ENCODE results near the gene HOXB8.
A peak's percentile ranks its signal among the peaks of the same experiment; 100 is the strongest.

HOXB8 gene

DNA sequence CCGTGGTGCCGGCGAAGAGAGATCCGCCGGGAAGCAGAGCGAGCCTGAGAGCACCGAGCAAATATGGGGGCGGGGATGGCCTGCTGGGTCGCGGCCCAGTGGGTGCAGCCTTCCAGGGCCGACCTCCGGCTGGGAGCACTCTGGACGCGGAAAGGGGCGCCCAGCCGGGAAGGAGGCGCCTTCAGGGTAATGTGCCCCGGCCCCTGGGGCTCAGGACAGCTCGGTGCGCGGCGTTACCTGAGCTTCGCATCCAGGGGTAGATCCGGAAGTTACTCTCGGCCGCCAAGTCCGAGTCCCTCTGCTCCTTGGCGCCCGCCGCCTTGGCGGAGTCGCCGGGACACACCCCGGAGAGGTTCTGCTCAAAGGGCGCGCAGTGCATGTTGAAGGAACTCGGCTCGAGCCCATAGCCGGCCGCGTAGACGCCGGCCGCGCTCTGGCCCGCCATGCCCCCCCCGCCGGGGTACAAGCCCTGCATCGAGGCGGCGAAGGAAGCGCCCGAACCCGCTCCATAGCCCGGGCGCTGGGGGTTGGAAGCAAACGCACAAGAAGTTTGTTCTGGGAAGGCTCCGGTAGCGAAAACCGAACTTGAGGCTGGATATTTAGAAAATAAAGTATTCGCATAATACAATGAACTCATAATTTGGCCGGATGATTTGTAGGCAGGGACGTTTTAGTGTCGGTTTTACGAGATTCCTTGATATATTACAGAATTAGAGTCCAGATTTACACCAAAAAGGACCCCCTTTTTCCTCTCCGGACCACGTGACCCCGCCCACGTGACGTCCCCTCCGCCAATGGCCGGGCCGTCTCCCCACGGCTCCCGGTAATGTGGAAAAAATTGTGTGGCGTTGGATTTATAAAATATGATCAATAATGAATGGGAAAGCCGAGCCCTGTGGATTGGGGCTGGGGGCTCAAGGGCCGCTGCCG is 4.5 kb downstream of the HOXB8 start, which contains the start of gene HOXB7:
TSS of gene HOXB7 (minus strand) at position 736 of the 930 bp plus-strand sequence. CDS start at position 637, 99 bp downstream.
- DNase-seq, result peak; percentile 46 to 57

DNA sequence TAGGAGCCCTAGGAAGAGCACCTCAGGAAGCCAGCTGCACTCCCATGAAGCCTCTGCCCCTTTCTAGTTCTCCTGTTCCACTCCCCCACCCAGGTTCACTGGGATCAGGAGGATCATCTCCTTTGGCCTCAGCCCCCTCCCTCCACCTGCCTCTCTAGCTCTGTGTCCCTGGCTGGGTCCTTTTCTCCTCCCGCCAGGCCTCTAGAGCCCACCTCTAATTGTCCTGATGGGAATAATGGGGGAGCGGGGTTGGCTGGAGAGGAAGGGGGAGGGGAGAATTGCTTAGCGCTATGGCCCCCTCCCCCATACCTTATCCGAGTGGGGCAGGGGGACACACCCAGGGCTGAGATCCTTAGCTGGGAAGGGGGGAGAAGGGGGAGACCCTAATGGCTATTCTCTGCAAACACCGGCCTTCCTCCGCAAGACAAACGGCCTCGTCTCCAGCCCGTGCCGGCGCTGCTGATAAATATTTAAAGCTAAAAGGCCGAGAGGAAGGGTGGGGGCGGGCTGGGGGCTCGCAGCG is 5.3 kb downstream of the HOXB8 start:
- no peak for DNase-seq

DNA sequence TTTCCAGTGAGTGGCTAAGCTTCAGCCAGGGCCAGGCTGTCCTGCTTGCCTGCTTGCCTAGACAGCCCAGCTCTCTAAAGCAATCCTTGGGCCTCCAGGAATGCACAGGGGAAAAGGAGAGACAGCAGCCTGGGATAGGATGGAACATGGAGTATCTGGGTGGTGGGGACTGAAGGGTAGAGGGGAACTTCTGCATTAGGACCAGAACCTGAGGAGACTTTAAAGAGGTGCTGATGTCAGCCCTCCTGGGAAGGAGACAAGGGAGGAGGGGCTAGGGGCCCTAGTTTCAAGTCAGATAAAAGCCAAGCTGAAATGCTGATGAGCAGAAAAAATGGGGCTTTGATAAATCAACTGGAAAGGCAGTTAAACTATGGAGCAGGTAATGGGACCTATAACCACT is 6.1 kb downstream of the HOXB8 start:
- no peak for DNase-seq

DNA sequence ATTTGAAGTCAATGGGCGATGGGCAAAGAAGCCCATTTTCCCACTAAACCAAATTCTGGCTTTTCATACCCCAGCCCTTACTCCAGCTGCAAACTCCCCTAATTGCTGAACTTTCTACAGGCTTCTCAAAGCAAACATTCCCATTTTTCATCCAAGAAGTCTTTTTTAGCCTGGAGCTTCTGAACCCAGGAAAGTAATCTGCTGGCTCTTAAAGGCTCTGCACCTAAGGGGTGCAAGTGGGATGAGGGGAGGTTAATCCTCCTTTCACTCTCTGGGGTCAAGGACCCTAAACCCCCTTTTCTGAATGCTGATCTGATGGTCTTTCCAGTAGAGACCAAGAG is 6.6 kb downstream of the HOXB8 start:
- DNase-seq, result no peak

DNA sequence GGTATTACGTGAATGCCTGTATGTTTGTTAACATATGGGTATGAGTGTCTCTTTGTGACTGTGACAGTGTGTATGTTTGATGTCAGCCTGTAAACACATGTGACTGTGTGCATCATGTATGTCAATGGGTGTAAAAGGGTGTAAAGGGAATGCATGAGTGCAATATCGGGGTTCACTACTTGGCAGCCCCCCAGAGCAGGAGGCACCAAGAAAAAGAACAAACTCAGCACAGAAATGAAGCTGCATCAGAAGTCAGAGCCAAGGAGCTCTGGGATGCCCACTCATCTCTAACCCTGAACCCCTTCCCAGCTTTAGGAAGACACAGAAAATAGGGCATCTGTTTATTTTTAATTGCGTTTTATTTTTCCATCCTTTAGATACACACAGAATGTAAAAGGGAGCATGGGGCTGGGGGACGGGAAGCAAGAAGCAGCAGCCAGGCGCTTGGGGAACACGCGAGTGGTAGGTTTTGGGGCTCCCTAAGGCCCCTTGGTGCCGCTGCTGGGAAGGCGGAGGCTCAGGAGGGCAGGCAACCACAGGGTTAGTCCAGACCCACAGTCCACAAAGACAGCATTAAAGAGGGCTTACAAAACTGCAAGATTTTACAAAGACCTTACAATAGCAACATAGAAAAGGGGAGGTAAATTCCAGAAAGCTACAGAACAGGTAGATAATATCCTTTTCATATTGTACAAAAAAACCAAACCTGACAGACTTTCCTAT is 8.0 kb downstream of the HOXB8 start:
- DNase-seq, result no peak

DNA sequence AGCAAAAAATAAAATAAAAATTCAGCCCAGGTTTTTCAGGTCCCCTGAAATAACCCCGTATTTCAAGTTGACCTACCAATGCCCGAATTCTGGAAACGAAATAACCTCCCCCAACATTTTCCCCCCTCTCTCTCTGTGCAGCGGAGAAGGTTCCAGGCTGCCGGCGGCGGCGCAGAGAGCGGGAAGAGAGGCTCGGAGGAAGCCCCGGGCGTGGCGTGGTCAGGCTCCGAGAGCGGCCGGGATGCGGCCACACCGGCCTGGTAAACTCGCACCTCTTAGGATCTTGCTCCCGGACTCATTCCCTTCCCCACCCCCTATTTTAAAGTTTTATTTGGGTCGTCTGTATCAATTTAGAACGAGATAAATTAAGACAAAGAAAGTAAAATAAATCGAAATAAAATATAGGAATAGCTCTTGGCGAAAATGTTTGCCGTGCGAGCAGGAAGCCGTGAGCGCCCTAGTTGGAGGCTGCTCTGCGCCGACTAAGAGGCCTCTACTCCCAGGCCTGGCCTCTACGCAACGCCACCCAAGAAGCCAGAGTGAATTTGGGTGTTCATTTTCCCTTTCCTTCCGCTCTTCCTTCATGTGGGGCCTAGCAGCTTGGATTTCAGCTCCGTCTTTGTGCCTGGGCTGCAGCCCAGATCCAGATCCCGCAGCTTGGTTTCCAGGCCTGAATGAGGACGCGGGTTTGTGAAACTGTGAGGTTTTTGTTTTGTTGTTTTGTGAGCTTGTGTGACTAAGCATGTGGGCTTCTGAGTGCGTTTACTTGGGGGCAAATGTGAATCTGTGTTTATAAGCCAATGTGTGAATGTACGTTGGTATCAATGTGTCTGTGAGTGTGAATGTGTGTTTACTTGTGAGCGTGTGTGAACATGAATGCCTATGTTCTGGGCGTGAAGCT is 8.9 kb downstream of the HOXB8 start:
- DNase-seq, result no peak

DNA sequence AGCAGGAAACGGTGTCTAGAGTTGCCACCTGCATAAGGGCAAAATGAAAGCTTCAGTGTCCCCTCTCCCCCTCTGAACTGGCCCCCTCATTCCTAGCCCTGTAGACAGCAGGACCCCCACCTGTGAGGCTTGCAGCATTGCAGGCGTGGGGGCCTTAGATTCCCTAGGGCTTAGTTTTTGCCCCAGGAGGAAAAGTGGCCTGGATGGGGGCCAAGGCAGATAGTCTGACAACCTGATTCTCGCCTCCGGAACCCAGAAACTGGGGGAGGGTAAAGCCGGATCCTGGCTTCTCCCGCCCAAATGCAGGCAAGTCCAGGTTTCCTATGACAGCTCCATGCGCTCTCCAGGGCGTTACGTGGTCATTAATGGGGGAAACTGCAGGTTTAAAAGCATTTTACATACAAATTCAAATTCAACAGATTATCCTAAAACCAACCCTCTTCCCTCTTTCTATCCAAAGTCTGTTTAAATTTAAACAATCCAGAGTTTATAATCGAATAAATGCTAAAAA is 9.6 kb downstream of the HOXB8 start:
- no peak for DNase-seq

DNA sequence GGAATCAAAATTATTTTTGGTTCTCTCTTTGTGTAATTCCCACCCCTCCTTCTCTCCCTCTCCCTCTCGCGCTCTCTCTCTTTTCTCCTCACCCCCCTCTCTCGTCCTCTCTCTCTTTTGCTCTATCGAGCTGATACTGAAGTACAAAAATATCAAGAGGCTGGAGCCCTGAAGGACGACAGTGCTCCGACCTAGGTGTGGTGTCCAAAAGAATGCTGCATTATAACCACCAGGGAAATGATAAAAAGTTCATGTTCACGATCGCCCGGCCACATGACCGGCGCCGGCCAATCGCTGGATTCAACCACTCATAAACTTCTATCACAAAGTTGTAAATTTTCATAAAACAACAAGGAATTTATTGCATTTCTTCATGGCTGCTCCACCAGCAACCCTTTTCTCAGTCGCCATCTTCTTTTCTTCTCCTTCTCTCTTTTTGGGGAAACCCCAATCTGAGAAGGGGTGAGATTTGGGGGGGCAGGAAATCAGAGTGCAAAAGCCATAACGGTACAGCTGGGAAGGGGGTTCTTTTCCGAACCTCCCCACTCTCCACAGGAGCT is 10.2 kb downstream of the HOXB8 start, which contains the start of gene HOXB6:
TSS of gene HOXB6 (minus strand) at position 217 of the 560 bp plus-strand sequence. CDS start 6,836 bp downstream, outside the sequence.
- DNase-seq, result no peak

DNA sequence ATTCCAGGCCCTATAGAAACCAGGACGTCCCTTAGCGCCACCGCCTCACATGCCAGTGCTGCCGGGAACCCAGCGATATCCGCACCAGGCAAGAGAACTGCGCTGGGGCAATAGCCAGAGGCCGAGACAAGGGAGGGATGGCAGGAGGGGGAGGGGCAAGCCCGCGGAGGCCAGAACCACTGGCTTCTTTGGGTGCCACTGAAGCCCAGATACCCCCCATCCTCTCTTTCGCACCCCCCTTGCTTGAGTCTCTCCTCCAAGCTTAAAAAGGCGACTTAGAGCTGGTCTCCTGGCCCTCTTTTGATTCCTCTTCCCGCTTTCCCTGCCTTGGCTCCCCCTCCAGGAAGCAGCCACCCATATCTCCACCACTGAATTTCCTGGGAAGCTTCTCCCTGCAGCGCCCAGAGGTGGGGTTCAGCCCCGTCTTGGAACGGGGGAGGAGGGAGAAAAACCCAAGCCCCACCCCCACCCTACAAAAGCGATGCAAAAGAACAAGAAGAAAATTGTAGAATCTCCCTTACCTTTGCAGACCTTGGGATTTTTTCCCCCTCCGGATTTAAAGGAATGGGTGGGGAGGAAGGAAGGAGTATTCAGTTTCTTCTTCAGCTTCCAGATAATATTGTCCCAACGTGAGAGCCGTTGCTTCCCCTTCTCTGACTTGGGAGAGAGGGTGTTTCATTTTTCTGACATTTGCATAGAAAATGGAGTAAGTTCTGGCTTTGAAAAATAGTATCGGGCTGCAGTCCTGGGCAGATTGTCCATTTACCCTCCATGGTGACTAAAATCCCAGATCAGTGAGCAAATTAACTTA is 10.9 kb downstream of the HOXB8 start:
- peak in 1 of 2 experiments; percentile 51 for DNase-seq

DNA sequence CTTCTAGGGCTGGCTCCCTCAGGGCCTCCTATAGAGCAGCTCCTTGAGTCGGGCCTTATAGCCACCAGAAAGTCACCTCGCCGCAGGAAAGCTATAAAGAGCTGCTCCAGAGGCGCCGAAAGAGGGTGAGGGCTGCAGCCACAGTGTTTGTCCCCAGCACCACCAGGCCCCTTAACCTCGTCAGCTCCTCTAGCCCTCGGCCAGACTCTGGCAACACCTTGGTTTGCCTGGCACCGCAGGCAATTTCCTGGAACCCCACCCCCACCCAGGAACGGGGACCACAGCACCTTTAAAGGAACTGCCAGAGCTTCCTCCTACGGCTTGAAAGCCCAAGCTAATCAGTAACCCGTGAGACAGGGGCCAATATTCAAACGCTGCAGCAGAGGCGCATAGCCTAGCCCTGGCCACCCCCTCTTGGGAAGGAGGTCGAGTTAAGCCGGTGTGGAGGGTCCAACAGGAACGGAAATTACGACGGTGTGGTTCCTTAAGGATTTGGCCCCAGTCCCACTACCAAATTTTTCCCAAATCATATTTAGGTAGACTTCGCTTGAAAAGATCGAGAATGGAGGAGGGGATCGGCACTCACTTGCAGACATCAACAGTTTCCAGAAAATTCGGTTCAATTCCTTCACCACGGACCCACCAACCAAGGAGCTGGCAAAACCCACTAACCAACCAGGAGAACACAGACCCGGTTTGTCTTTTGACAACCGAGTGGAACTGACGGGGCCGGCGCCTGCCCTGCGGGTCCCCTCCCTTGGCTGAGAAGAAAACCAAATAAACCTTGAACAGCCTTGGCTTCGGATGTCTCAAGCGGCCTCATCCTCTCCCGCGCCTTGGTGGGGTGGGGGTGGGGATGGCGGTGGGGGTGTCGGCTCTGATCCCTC is 13.3 kb downstream of the HOXB8 start:
- no peak for DNase-seq

DNA sequence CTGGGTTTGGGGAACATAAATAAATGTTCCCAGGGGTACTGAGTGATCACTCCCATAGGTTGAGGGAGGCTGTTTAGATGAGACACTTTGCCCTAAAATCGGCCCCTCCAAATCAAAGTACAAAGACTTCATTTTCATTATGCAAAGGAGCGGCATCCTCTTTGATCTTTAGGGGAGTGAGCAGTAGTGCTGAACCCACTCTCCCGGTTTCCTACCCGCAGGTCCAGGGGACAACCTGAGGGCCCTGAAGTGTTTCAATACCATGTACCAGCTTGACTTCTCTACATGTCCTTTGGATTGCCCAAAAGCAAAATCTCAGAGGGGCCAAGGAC is 13.9 kb downstream of the HOXB8 start:
- DNase-seq, result no peak

DNA sequence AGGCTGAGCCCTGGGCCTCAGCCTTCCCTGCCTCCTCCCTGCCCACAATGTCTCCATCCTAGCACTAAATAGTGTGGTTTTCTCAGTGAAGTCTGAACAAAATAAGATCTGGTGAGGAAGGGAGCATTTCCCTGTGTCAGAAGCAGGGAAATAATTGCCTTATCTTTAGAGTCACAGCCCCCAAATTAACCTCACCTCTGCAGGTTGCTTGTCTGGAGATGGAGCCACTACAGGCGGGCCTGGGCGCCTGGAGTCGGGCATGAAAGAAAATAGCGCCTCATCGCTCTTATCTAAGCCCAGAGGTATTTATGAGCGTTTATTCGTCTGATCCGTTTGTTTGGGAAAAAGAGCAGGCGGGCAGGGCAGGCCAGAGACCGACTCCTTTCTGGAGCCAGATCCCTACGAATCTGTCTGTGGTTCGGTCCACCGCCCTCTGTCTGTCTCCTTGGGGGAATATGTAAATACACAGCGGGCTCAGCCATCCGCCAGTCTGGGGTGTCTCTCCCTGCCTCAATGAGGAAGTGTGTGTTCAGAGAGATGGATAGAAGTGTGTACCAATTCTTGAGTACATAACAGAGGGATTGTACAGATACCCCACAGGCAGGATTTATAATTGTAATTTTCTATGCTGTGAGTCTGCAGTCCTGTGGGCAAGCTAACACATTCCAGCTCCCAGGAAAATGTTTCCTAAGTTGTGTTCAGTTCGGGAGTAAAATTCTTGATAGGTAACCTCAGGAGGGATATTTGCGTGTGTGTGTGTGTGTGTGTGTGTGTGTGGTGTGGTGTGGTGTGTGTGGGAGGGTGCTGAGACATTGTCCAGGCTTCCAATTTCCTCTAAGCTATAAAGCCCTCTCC is 14.6 kb downstream of the HOXB8 start:
- no peak for DNase-seq

DNA sequence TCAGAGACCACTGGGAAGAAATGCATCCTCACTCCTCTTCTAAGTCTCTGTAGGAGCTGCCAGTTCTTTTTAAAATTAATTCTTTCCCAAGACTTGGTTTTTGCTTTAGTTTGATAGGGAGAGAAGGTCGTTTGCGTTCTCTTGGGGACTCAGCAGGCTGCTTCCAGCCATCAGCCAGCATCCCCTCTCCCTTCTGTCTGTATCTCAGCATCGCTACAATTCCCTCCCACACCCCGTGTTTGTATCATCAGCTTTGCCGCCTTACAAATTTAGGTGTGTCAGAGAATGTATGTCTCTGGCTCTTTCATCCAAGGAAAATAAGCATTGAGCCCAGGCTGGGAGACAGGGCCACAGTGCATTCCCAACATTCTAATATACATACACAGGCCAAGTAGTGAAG is 15.7 kb downstream of the HOXB8 start:
- no peak for DNase-seq

DNA sequence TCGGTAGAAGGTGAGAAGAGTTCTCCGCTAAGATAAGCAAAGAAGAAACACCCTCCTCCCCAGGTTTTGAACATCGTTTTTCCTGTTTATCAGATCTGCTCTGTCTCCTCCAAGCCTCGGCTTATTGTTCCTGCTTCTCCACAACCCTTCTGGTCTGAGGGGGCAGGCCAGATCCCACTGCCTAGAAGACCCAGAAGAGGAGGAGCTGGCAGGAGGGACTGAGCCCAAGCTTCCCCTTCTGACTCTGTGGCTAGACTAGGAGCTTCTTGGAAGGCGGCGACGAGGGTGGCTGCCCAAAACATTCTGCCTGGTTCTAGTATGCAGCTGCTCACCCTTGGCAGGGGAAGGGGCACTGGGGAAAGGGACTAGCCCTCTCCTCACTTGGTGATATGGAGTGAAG is 16.4 kb downstream of the HOXB8 start:
- DNase-seq, result no peak

DNA sequence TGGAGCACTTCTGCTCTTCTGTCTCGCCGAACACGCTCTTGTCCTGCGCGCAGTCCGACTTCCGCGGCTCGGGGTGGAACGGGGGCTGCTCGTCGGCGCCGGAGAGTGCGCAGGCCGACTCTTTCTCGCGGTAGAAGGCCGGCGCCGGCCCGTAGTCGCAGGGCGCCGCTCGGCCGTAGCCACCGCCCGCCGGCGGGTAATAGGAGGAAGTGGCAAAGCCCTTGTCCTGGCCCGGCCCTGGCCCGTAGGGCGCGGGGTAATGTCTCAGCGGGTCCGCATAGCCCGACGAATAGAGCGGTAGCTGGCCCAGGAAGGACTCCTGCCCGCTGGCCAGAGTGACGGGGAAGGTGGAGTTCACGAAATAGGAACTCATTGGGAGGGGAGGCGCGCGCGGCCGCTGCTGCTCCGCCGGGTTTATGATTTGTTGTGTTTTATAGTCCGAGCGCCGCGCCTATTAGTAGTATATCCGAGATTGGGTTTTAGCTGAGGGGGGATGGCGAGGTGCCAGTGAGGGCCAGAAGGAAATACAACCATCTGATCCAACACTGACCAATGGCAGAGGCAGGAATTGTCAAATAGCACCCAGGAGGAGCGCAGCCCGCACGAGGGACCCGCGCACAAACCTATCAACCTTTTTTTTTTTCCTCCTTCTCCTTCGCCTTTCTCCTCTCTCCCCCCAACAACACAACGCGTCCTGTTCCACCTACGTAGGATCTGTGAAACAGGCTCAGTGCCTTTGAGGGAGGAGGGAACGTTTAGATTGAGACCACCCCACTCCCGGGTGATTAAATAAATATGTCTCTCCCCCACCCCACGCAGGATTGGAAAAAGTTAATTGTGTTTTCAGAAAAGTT is 17.1 kb downstream of the HOXB8 start:
- no peak for DNase-seq

DNA sequence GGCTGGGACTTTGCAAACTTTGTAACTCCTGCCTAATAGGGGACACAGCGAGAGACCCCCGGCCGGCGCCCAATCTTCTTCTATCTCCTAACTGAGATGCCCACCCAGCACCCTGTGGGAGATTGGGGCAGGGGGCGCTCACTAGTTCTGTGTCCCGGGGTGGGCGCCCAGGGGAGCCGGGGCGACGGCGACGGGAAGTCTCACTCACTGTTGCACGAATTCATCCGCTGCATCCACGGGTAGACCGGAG is 17.6 kb downstream of the HOXB8 start:
- DNase-seq, result no peak

DNA sequence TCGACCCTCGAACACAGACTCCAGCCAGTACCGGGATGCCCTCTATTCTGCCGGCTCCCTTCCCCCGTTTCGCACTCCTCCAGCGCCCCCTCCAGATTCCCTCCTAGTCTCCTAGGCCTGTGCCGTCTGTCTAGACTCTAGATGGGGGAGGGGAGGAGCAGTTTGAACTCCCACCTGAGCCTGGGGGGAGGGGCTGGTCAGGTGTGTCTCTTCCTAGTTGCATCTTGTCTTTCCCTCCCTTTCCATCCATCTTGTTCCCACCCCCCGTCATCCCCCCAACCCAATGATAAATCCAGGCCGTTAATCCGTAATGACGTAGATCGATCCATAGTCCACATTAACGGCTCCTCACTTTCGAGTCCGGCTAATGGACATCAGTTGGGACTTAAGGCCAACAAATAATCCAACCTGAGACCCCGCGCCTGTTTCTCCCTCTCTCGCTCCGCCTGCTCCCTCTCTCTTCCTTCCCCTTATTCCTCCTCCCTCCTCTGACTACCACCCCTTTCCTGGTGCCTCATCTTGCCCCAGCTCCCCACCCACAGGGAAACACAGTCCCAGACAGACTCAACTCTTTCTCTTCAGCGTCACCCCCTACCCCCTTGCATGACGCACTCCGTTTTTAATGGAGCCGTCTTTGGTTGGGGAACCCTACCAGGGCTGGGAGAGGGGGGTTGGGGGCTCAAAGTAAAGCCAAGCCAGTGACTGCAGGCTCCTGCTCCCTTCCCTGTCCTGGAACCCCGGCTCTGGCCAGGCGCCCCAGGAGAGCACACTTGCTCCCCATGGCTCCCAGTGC is 18.2 kb downstream of the HOXB8 start:
- DNase-seq, result no peak
